PC-9 (cell line): Measurements from ENCODE around the gene DNAAF1.

ENCODE experiments used
- CTCF ChIP-seq: fragments of 200-600 bp; sonication (generic); conservative IDR thresholded peaks from 2 replicates; pipeline ENCODE4 v1.6.1; 2017; ENCODE audit warnings: mixed run types, antibody characterized with exemption, mild to moderate bottlenecking, moderate library complexity
- EZH2 ChIP-seq: fragments of 200-600 bp; sonication (generic); IDR thresholded peaks from 2 replicates; pipeline ENCODE4 v1.8.0; 2017; ENCODE audit warnings: antibody characterized with exemption, low read depth

- TF ChIP-seq CTCF: no peak
- no peak for TF ChIP-seq EZH2
Measured at GRCh38 chr16:84181144-84181915, 36.2 kb downstream of the DNAAF1 start.
